HK-2 (cell line): Measurements from ENCODE around the gene PNLDC1.

Experiments used
- DNase-seq: peaks from one replicate; pipeline ENCODE4 v3.0.0-alpha.2; 2018; ENCODE audit not compliant: unreplicated experiment

Gene PNLDC1, protein sequence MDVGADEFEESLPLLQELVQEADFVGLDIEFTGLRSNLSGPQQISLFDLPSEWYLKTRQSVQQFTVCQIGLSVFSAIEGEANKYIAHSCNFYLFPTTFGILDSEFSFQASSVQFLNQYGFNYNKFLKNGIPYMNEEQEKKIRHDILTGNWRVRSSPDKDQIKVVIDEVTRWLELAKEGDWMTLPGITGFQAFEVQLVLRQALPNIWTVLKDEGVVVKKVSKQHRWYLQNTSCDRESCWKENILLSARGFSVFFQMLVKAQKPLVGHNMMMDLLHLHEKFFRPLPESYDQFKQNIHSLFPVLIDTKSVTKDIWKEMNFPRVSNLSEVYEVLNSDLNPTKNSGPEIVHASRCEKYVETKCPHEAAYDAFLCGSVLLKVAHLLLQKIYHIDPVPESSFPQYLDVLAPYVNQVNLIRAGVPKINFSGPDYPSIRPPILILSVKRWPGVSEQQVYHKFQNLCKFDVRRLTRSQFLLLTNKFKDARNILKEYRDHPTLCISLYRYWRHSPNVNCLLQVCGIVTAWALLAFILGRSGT

DNA sequence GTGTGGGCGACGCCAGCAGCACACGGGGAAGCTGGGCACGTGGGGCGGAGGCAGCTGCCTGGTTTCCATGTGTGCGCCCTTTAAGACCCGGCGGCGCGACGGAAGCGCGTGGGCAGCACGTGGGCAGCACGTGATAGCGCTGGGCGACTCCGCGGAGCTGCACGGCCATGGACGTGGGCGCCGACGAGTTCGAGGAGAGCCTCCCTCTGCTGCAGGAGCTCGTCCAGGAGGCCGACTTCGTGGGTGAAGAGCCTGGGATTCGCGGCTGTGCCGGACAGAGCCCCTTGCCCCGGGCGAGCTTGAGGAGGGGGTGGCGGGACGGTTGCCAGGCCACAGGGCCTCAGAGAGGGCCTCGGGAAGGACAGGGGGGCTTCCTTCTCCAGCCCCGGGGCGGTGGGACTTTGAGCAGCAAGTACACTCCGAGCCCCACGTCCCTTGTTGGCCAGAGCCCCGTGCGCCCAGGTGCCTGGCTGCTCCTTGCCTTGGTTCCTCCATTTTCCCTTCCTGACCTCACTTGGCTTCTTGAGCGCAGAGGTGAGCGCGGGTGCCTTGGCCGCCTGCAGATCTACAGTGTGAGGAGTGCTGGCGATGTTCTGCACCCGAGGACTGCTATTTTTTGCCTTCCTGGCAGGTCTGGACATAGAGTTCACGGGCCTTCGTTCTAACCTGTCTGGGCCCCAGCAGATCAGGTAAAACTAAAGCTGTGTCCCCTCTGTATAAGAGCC is at the start of gene PNLDC1:
TSS of gene PNLDC1 (plus strand) at position 136 of the 725 bp plus-strand sequence. CDS start at position 168, 32 bp downstream.
- DNase-seq, result no peak

DNA sequence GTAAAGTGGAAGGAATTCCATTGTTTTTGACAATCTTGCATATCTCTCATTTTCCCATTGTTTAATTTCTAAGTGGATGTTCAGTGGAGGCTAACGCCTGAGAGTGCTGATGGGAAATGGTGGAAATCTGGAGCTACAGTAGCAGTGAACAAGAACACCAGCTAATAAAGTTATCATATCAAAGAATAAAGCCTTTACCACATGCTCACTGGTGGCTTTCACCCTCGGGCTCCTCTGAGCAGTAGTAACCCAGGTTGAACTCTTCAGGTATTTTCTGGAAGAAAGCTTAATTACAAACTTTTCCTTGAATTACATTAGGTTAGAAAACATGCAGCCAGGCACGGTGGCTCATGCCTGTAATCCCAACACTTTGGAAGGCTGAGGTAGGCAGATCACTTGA is 48.6 kb upstream of the PNLDC1 start:
- DNase-seq, result no peak

DNA sequence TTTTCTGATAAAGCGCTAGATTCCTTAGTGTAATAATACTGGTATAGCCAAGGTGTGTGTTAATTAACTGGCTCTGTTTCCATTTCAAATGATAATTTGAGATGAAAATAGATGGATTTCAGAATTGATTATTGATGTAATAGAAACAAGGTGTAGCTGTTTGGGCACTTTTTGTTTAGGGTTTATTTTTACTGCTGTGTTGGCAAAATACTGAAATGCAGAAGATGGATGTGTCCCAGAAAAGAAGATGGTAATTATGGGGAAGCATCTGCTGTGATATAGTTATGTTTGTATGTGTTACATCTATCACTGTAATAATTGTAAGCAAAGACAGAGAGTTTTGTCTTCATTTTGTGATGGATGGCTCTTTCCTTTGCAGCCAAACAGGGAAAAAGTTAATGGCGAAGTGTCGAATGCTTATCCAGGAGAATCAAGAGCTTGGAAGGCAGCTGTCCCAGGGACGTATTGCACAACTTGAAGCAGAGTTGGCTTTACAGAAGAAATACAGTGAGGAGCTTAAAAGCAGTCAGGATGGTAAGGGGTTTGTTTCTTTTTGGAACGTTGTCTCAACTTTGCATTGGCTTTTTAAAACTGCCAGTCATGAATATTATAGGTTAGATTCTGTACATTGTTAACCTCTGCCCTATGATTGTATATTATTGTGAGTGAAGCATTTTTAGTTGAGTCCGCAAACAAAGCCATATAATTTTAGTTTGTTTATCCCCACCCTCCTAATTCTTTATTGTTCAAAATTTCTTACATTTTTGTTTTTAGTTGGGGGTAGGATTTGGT is 46.8 kb upstream of the PNLDC1 start:
- DNase-seq, result no peak

DNA sequence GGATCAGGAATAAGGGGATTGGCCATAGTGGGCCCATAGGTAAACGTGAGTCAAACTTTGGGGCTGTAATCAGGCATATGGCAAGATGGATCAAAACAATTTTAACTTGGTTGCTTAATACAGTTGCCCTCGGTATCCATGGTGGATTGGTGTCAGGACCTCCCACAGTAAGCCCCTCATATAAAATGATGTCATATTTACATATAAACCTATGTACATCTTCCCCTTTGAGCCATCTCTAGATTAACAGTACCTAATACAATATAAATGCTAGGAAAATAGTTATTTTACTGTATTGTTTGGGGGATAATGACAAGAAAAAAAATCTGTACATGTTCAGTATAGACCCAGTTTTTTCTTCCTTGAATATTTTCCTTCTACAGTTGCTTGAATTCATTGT is 45.7 kb upstream of the PNLDC1 start:
- DNase-seq, result no peak

DNA sequence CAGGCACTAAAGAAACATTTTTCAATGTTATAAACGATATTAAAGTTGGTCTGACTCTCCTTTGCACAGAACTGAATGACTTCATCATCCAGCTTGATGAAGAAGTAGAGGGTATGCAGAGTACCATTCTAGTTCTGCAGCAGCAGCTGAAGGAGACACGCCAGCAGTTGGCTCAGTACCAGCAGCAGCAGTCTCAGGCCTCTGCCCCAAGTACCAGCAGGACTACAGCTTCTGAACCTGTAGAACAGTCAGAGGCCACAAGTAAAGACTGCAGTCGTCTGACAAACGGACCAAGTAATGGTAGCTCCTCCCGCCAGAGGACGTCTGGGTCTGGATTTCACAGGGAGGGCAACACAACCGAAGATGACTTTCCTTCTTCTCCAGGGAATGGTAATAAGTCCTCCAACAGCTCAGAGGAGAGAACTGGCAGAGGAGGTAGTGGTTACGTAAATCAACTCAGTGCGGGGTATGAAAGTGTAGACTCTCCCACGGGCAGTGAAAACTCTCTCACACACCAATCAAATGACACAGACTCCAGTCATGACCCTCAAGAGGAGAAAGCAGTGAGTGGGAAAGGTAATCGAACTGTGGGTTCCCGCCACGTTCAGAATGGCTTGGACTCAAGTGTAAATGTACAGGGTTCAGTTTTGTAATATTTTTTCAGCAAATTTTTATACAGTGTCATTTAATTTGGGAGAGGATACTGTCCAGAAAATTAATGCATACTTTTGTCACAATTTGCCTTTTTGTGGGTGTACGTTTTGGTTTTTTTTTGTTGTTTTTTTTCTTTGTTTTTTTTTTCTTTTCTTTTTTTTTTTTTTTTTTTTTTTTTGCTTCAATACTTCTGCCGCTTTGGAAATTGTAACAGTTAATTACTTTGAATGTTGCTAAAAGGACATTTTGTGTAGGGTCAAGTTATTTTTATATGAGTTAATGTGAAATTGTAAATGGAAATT is 44.8 kb upstream of the PNLDC1 start:
- no peak for DNase-seq

DNA sequence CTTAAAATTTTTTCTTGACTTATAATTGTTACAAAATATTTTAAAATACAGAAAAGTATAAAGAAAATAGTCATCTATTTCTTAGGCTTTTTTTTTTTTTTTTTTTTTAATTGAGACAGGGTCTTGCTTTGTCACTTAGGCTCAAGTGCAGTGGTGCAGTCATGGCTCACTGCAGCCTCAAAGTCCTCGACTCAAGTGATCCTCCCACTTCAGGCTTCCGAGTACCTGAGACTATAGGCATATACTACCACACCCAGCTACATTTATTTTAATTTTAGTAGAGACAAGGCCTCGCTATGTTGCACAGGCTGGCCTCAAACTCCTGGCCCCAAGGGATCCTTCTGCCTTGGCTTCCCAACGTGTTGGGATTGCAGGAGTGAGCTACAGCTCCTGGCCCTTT is 43.6 kb upstream of the PNLDC1 start:
- no peak for DNase-seq

DNA sequence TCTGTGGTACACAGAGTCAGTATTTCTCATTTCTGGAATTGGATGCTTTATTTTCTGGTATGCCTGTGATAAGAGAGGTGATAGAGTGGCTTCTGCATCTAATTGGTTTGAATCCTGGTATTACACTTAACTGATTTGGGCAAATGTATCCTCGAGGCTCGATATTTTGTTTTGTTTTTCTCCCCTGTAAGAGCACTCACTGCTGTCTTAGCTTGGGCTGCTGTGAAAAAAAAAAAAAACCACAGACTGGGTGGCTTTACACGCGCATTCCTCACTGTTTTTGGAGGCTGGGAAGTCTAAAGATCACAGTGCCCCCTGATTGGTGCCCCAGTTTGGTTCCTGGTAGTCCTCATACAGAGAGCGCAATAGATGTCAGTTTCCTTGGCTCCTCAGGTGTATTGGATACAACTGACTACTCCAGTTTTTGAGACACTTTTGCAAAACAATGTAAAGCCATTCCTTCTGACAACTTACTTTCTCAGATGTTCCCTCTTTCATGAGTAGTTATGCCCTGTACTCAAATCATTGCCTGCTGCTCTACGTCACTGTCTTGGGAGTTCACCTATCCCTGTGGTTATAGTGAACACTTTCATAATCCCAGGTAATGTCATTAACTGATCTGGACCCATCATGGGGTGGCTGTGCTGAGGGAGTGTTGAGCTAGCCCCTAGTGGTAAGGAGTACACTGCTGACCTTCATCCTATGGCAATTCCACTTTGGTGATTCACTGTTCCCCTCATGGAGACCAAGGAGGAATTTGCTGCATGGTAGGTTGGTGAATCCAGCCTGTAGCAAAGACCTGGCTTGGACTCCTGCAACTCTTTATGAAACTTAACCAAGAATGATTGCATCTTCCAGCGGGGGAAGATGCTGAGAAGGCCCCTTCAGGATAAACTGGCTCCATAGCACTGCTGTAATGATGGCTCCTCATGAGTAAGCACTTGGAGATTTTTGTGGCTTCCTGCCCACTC is 41.8 kb upstream of the PNLDC1 start:
- DNase-seq, result peak; percentile 66

DNA sequence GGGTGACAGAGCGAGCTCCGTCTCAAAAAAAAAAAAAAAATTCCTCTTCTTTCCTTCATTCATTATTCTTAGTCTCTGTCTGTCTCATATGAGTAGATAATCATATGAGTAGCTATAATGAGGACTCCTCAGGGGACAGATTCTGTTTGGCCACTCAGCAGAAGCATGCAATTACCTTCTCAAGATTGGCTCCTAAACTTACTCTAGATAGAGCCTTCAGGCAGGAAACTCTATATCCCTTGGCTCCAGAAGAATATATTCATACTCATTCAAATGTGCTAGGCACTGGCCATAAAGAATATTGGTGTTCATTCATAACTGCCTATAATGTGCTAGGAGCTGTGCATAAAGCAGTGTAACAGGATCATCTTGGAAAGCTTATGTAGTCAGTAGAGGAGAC is 40.4 kb upstream of the PNLDC1 start:
- no peak for DNase-seq

DNA sequence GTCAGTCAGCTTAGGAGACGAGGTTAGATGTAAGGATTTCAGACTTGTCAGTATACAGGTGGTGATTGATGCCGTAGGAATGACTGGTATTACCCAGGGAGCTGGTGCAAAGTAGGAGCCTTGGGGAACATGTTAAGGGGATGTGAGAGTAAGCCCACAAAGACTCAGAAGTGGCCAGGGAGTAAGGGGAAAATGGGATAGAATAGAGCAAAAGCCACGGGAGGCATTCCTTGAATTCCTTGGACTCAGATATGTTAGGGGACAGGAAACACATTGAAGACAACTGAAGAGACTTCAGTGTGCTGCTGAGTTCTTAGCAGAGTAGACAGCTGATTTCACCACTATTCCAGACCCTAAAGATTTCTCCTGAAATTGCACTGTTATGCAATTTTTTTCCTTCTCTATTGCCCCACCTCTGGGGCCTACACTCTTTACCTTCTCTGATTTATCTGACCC is 39.4 kb upstream of the PNLDC1 start:
- DNase-seq, result peak; percentile 70

DNA sequence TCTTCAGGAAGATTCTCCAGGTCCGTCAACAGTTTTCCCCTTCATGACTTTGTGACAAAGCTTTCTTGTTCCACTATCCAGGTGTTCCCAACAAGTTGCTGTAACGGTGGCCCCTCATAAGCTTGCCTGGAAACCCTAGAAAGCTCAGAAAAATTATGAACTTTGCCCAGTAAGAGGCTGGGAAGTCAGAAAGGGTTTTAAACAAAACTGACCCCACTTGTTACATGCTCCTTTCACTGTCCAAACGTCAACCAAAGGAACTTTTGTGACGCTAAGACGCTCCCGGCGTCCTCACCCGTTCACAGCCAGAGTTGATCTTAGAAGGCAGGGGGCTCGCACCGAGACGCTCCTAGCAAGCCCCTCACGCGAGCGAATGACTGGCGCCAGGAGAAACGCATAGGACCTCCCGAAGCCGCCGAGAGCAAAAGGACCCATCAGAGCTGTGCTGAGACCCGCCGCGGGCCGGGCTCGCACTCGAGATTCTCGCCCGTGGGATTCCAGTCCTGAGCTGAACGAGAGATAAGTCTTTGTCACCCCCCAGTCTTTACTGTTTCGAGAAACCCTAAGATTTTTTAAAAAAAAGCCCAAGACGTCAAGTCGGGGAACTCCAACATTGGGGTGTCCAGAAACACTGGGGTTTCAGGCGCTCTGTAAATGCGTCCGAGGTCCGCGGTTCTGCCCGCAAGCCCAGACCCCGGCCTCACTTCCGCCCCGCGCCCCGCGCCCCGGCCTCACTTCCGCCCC is 38.8 kb upstream of the PNLDC1 start:
- no peak for DNase-seq

DNA sequence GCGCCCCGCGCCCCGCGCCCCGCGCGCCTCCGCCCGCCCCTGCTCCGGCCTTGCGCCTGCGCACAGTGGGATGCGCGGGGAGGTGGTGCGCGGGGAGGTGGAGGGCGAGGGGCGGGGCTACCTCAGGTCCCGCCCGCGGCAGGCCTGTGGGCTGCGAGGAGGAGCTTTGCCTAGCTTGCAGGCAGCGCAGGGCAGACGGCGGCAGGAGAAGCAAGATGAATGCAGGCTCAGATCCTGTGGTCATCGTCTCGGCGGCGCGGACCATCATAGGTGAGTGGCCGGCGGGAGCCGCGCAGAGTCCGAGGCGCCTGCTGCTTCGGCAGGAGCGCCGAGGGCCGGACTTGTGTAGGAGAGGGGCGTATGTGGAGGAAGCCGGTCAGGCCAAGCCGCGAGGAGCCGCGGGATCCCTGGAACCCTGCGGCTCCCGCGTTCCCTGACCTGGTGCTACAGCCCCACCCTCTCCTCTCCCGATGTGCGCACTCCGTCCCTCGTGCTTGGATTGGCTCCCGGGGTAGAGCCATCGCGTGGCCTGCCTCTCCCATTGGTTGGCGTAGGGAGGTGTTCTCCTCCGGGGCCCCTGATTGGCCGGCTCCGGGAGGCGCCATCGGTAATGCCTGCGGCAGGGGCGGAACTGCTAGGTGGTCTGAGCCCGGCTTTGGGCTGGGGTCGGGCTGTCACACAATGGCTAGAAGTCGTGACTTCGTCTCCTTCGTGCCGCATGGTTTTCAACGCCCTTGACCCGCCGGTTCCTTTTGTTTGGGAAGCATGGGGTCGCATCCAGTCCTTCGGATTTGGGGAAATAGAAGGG is 38.0 kb upstream of the PNLDC1 start, which contains the start of gene ACAT2:
TSS of gene ACAT2 (plus strand) at position 173 of the 808 bp plus-strand sequence. CDS start at position 216, 43 bp downstream.
- DNase-seq, result peak; percentile 95

DNA sequence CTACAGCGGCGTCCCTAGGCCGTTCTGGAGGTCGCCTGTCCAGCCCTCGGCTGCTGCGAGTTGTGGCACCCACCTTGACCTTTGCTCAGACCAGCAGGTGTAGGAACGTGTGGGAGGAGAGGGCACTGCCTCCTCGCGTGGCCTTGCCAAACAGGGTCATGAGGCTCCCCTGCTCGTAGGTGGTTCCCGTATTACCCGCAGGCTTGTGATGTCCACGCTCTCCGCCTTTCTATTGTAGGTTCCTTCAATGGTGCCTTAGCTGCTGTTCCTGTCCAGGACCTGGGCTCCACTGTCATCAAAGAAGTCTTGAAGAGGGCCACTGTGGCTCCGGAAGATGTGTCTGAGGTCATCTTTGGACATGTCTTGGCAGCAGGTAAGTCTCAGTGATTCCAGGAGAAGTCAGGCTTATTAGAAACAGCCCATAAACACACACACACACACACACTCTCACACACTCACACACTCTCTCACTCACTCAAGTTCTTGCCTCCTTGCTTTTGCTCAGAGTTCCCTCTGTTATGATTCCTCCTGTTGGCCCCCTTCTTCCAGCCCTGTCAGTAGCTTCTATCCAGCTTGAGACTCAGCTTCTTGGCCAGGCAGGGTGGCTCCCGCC is 37.3 kb upstream of the PNLDC1 start:
- DNase-seq, result no peak

DNA sequence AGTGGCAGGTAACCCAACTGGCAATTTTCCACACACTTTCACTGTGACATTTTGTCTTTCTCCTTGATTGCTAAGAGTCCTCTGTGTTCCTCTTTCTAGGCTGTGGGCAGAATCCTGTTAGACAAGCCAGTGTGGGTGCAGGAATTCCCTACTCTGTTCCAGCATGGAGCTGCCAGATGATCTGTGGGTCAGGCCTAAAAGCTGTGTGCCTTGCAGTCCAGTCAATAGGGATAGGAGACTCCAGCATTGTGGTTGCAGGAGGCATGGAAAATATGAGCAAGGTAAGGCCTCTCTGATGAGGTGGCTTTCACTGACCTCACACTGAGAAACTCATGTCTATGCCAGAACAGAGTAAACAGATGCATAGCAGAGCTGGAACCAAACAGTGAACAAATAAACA is 33.2 kb upstream of the PNLDC1 start:
- no peak for DNase-seq

DNA sequence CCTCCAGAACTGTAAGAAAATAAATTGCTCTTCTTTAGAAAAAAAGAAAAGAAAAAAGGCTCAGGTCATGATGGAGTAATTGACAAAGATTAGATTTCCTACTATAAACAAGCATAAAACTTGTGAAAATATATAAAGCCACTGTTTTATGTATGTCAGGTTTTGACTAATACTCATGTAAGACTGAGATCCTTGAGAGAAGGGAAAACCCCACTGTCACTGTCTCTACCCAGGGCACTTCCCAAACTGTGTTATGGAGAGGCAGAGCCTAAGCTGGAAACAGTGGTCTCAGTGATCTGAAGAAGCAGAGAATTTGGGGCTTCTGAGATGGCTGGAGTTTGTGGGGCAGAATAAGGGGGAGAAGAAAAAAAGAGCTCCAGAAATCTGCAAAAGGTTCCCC is 30.6 kb upstream of the PNLDC1 start:
- no peak for DNase-seq

DNA sequence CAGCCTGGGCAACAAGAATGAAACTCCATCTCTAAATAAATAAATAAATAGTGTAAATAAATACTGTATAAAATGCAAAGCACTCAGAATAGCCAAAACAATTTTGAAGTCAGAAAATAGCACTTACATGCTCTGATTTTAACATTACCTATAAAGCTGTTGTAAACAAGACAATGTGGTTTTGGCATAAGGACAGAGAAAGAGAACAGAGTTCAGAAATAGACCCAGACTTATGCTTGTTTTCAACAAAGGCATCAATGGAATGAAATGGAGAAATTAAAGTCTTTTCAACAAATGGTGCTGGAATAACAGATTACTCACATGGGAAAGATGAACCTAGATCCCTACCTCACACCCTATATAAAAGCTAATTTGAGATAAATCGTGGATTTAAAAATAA is 27.9 kb upstream of the PNLDC1 start:
- DNase-seq, result no peak

DNA sequence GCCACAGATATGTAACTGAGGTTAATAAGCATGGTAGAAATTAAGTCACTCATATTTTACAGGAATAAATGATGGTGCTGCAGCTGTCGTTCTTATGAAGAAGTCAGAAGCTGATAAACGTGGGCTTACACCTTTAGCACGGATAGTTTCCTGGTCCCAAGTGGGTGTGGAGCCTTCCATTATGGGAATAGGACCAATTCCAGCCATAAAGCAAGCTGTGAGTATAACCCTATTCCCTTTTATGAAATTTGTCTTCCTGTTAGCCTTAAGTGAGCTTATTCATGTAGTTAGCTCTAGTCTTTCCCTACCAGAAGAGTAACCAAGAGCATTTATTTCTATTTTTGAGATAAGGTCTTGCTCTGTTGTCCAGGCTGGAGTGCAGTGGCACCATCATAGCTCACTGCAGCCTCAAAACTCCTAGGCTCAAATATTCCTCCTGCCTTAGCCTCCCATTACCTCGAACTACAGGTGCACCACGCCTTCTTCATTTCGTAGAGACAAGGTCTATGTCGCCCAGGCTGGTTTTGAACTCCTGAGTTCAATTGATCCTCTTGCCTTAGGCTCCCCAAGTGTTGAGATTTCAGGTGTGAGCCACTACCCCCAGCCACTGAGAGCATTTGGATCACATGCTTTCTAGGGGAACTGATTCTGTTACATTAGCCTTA is 22.7 kb upstream of the PNLDC1 start:
- no peak for DNase-seq

DNA sequence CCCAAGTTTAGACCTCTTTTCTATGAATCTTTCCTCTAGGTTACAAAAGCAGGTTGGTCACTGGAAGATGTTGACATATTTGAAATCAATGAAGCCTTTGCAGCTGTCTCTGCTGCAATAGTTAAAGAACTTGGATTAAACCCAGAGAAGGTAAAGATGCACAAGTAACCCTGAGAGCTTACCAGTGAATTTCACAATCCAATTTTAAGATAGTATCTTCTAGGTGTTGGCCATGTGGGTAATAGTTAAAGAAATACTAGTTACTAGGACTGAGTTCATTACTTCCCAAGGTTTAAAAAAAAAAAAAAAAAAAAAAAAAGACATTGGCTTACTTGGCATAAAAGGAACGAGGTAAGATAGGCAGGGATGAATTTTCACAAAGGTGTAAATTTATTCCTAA is 21.9 kb upstream of the PNLDC1 start:
- DNase-seq, result no peak
